RWPE1 (cell line): Measurements from ENCODE around the gene SUGCT.

Source experiments
- CTCF ChIA-PET: fragments of 350-600 bp; sonication (Branson Sonifier 250); formaldehyde crosslinking; extraction: SDS; loops from one replicate; lab custom pipeline; 2021; lab: Yijun Ruan, JAX
- POLR2A ChIA-PET: fragments of 400-600 bp; formaldehyde crosslinking; extraction: SDS; loops from one replicate; lab custom pipeline; 2020; ENCODE audit warnings: antibody characterized with exemption; ENCODE audit not compliant: low non-redundant PET; lab: Yijun Ruan, JAX
- DNase-seq: peaks from one replicate; pipeline ENCODE4 v3.0.0; 2012; ENCODE audit warnings: low spot score
- H3K27ac ChIP-seq: fragments of 450-650 bp; 2 replicates; pipeline ENCODE4 v1.5.1; 2017
- CTCF ChIP-seq: fragments of 450-650 bp; conservative IDR thresholded peaks from 2 replicates; pipeline ENCODE4 v1.5.1; 2017; ENCODE audit warnings: low read depth, mild to moderate bottlenecking

SUGCT gene

GRCh38 chr7:40836218-40836617, 701.4 kb downstream of the SUGCT start:
- POLR2A ChIA-PET: no interaction called here
- H3K27ac ChIP-seq: no peak overlapping the region
- no peak for TF ChIP-seq CTCF
- CTCF ChIA-PET: interaction anchor here (0.7 to 1.1 kb wide), 2 partner anchors 8 to 11 kb away, joined by 3 to 4 read pairs; no protein-coding TSS in a partner anchor
- DNase-seq: peak; percentile 18

GRCh38 chr7:40839881-40840280, 705.1 kb downstream of the SUGCT start:
- no peak for TF ChIP-seq CTCF
- no peak overlapping the region for H3K27ac ChIP-seq
- ChIA-PET CTCF (no interaction called here), POLR2A (no interaction called here)
- DNase-seq: no peak

- DNase-seq: no peak
- CTCF ChIA-PET: no interaction called here
- TF ChIP-seq CTCF: no peak
- POLR2A ChIA-PET: no interaction called here
- H3K27ac ChIP-seq: no peak overlapping the region
Measured at GRCh38 chr7:40840990-40841389, 706.2 kb downstream of the SUGCT start.

GRCh38 chr7:40842641-40843040, 707.8 kb downstream of the SUGCT start:
- H3K27ac ChIP-seq: no peak overlapping the region
- no peak for TF ChIP-seq CTCF
- ChIA-PET CTCF (interaction anchor here (0.6 kb wide), 1 partner anchor 261 kb away, joined by 3 read pairs; no protein-coding TSS in a partner anchor), POLR2A (no interaction called here)
- no peak for DNase-seq

GRCh38 chr7:40843338-40843985, 708.7 kb downstream of the SUGCT start:
- CTCF ChIA-PET: interaction anchor here (0.6 to 1.0 kb wide), 2 partner anchors 260 to 862 kb away, joined by 3 read pairs; no protein-coding TSS in a partner anchor
- peak overlapping the region; percentile 56 for H3K27ac ChIP-seq
- DNase-seq: peak; percentile 60
- no peak for TF ChIP-seq CTCF
- POLR2A ChIA-PET: no interaction called here

GRCh38 chr7:40845943-40846342, 711.1 kb downstream of the SUGCT start:
- TF ChIP-seq CTCF: no peak
- CTCF ChIA-PET: interaction anchor here (0.8 kb wide), 1 partner anchor 11 kb away, joined by 3 read pairs; no protein-coding TSS in a partner anchor
- no peak overlapping the region for H3K27ac ChIP-seq
- DNase-seq: no peak
- POLR2A ChIA-PET: no interaction called here
